A673 (cell line): ENCODE results near the gene ARL8A. TPM values are rescaled to one million over a fixed set of nuclear protein-coding genes. Genes with fewer than 3 reads are reported as not detected.

Experiments used
- BruUV-seq: library from RNA; stranded (reverse); fragments of 400-500 nt; replicated peaks from 2 replicates; lab custom pipeline; 2021; lab: Mats Ljungman, UMichigan
- CTCF ChIA-PET: fragments of 300-600 bp; sonication (Branson Sonifier 250); formaldehyde crosslinking; loops from one replicate; lab custom pipeline; 2022; ENCODE audit warnings: antibody characterized with exemption; lab: Charles Lee
- POLR2A ChIA-PET: fragments of 300-600 bp; sonication (Branson Sonifier 250); formaldehyde crosslinking; loops from one replicate; lab custom pipeline; 2022; ENCODE audit warnings: antibody characterized with exemption; ENCODE audit not compliant: low non-redundant PET; lab: Charles Lee
- DNase-seq: peaks from one replicate; pipeline ENCODE4 v3.0.0-alpha.2; 2015; ENCODE audit warnings: low spot score
- H3K27ac ChIP-seq: fragments of 200-600 bp; sonication (generic); 2 replicates; pipeline ENCODE4 v1.5.1; 2016; ENCODE audit warnings: mixed run types, low read depth, mild to moderate bottlenecking, mixed read lengths, antibody characterized with exemption, low read length; ENCODE audit not compliant: poor library complexity, severe bottlenecking
- H3K27me3 ChIP-seq: fragments of 200-600 bp; sonication (generic); replicated peaks from 2 replicates; pipeline ENCODE4 v1.6.1; 2017; ENCODE audit warnings: mixed run types, low read depth, mild to moderate bottlenecking, mixed read lengths, antibody characterized with exemption, low read length; ENCODE audit not compliant: insufficient read depth, poor library complexity
- H3K36me3 ChIP-seq: fragments of 200-600 bp; sonication (generic); 2 replicates; pipeline ENCODE4 v1.6.1; 2016; ENCODE audit warnings: mixed run types, mild to moderate bottlenecking, mixed read lengths, antibody characterized with exemption, low read length; ENCODE audit not compliant: insufficient read depth, poor library complexity, severe bottlenecking
- H3K4me1 ChIP-seq: fragments of 200-600 bp; sonication (generic); 2 replicates; pipeline ENCODE4 v1.6.1; 2017; ENCODE audit warnings: mixed run types, mild to moderate bottlenecking, mixed read lengths, antibody characterized with exemption, low read length; ENCODE audit not compliant: insufficient read depth, poor library complexity, severe bottlenecking
- H3K4me3 ChIP-seq: fragments of 200-600 bp; sonication (generic); 2 replicates; pipeline ENCODE4 v1.5.1; 2016; ENCODE audit warnings: low read depth, mixed run types, mild to moderate bottlenecking, mixed read lengths, low read length; ENCODE audit not compliant: poor library complexity, severe bottlenecking
- H3K9me3 ChIP-seq: fragments of 200-600 bp; sonication (generic); 2 replicates; pipeline ENCODE4 v1.6.1; 2016; ENCODE audit warnings: mixed run types, low read depth, mild to moderate bottlenecking, mixed read lengths, antibody characterized with exemption, low read length; ENCODE audit not compliant: poor library complexity, severe bottlenecking
- CTCF ChIP-seq: fragments of 300-800, 200-600 bp; sonication (generic); conservative IDR thresholded peaks from 2 replicates; pipeline ENCODE4 v1.5.1; 2017; ENCODE audit warnings: low read depth, mild to moderate bottlenecking, antibody characterized with exemption, low read length, moderate library complexity, mixed read lengths
- EZH2 ChIP-seq: fragments of 200-600 bp; sonication (generic); IDR thresholded peaks from 2 replicates; pipeline ENCODE4 v1.6.1; 2017; ENCODE audit warnings: borderline replicate concordance, low read depth, mild to moderate bottlenecking, mixed read lengths, antibody characterized with exemption, low read length; ENCODE audit not compliant: poor library complexity, severe bottlenecking
- intact Hi-C: fragments of 100-400 bp; cut with micrococcal nuclease; formaldehyde crosslinking; loops from one replicate; pipeline ENCODE4 v1.10.0; 2022; ENCODE audit not compliant: unreplicated experiment
- total RNA-seq: library from RNA; stranded (reverse); gene quantifications from 2 replicates; pipeline ENCODE4 v1.2.3, GENCODE V29; 2021

The ARL8A gene
- total RNA-seq, 1 experiment from 2014 or later = 41.9 TPM

GRCh38 chr1:202107801-202108731 lies 36.5 kb downstream of the ARL8A start:
- H3K9me3 ChIP-seq = no peaks in the 10 kb centered on the region
- BruUV-seq = no TSS peak
- H3K36me3 ChIP-seq = no peaks in the 10 kb centered on the region
- intact Hi-C loops = no loop called here
- no peak overlapping the region for H3K4me3 ChIP-seq
- H3K27me3 ChIP-seq = no peaks in the 10 kb centered on the region
- H3K4me1 ChIP-seq = peaks cover 8% of the 10 kb centered on the region
- H3K27ac ChIP-seq = no peak overlapping the region
- TF ChIP-seq EZH2 = no peak
- no peak for TF ChIP-seq CTCF
- POLR2A ChIA-PET = no interaction called here
- DNase-seq = no peak
- CTCF ChIA-PET = no interaction called here

GRCh38 chr1:202107321-202107761 lies 37.2 kb downstream of the ARL8A start:
- ChIA-PET POLR2A (no interaction called here), CTCF (no interaction called here)
- intact Hi-C loops = no loop called here
- no peak for TF ChIP-seq EZH2
- TF ChIP-seq CTCF = no peak
- peaks cover 8% of the 10 kb centered on the region for H3K4me1 ChIP-seq
- H3K4me3 ChIP-seq = no peak overlapping the region
- no peak overlapping the region for H3K27ac ChIP-seq
- BruUV-seq = no TSS peak
- H3K27me3 ChIP-seq = no peaks in the 10 kb centered on the region
- H3K9me3 ChIP-seq = no peaks in the 10 kb centered on the region
- no peaks in the 10 kb centered on the region for H3K36me3 ChIP-seq
- DNase-seq = no peak

GRCh38 chr1:202106340-202107254 lies 37.9 kb downstream of the ARL8A start:
- no peaks in the 10 kb centered on the region for H3K9me3 ChIP-seq
- POLR2A ChIA-PET = interaction anchor here (0.6 kb wide), 1 partner anchor 39 kb away, joined by 3 read pairs; no protein-coding TSS in a partner anchor
- DNase-seq = no peak
- CTCF ChIA-PET = no interaction called here
- H3K4me1 ChIP-seq = peaks cover 8% of the 10 kb centered on the region
- no TSS peak for BruUV-seq
- H3K4me3 ChIP-seq = no peak overlapping the region
- no peak for TF ChIP-seq EZH2
- no peak for TF ChIP-seq CTCF
- no peaks in the 10 kb centered on the region for H3K36me3 ChIP-seq
- no peak overlapping the region for H3K27ac ChIP-seq
- H3K27me3 ChIP-seq = no peaks in the 10 kb centered on the region
- intact Hi-C loops = no loop called here
